OCI-LY7 (cell line): ENCODE data around the gene OR2B6. TPM values are rescaled to one million over a fixed set of nuclear protein-coding genes. Genes with fewer than 3 reads are reported as not detected.
A peak's percentile ranks its signal among the peaks of the same experiment; 100 is the strongest.

Experiments used
- BruUV-seq: library from RNA; stranded (reverse); fragments of 400-500 nt; replicated peaks from 2 replicates; lab custom pipeline; 2021; lab: Mats Ljungman, UMichigan
- CTCF ChIA-PET: fragments of 300-600 bp; sonication (Branson Sonifier 250); formaldehyde crosslinking; loops from one replicate; lab custom pipeline; 2022; ENCODE audit warnings: antibody characterized with exemption; ENCODE audit not compliant: unreplicated experiment; lab: Charles Lee
- POLR2A ChIA-PET: fragments of 300-600 bp; sonication (Branson Sonifier 250); formaldehyde crosslinking; loops from one replicate; lab custom pipeline; 2022; ENCODE audit warnings: antibody characterized with exemption; lab: Charles Lee
- DNase-seq: peaks from one replicate; pipeline ENCODE4 v3.0.0-alpha.2; 2015; ENCODE audit warnings: low spot score
- H2AFZ ChIP-seq: fragments of 200-600 bp; sonication (generic), shearing (Covaris generic); 2 replicates; pipeline ENCODE4 v1.6.1; 2014; ENCODE audit warnings: mild to moderate bottlenecking, antibody characterized with exemption, low read length, moderate library complexity
- H3K27ac ChIP-seq: fragments of 200-600 bp; sonication (generic); 2 replicates; pipeline ENCODE4 v1.5.1; 2014; ENCODE audit warnings: mixed run types, low read depth, mild to moderate bottlenecking, moderate library complexity, low read length, inconsistent platforms; ENCODE audit not compliant: poor library complexity, severe bottlenecking
- H3K36me3 ChIP-seq: fragments of 200-600 bp; sonication (generic); 2 replicates; pipeline ENCODE4 v1.6.1; 2014; ENCODE audit warnings: mild to moderate bottlenecking, antibody characterized with exemption, low read length, moderate library complexity, mixed read lengths; ENCODE audit not compliant: insufficient read depth
- H3K4me1 ChIP-seq: fragments of 200-600 bp; sonication (generic); 2 replicates; pipeline ENCODE4 v1.5.1; 2014; ENCODE audit warnings: mild to moderate bottlenecking, low read length; ENCODE audit not compliant: insufficient read depth, poor library complexity, severe bottlenecking
- H3K4me2 ChIP-seq: fragments of 200-600 bp; sonication (generic); 2 replicates; pipeline ENCODE4 v1.6.1; 2014; ENCODE audit warnings: mild to moderate bottlenecking, low read length
- H3K4me3 ChIP-seq: fragments of 200-600 bp; sonication (generic); 2 replicates; pipeline ENCODE4 v1.5.1; 2014; ENCODE audit warnings: mild to moderate bottlenecking, low read depth, low read length; ENCODE audit not compliant: poor library complexity, severe bottlenecking
- H3K79me2 ChIP-seq: fragments of 200-600 bp; sonication (generic); 2 replicates; pipeline ENCODE4 v1.6.1; 2016; ENCODE audit warnings: low read depth, mild to moderate bottlenecking, low read length, moderate library complexity, mixed read lengths; ENCODE audit not compliant: insufficient read depth
- H3K9me2 ChIP-seq: fragments of 200-600 bp; sonication (generic); 2 replicates; pipeline ENCODE4 v1.6.1; 2016; ENCODE audit warnings: mild to moderate bottlenecking, low read length, mixed read lengths; ENCODE audit not compliant: insufficient read depth
- H3K9me3 ChIP-seq: fragments of 200-600 bp; sonication (generic); 2 replicates; pipeline ENCODE4 v1.6.1; 2014; ENCODE audit warnings: mild to moderate bottlenecking, mixed run types, low read length, mixed read lengths
- H4K20me1 ChIP-seq: fragments of 200-600 bp; sonication (generic); 2 replicates; pipeline ENCODE4 v1.6.1; 2014; ENCODE audit warnings: mild to moderate bottlenecking, antibody characterized with exemption, low read length, moderate library complexity, mixed read lengths; ENCODE audit not compliant: insufficient read depth
- EZH2phosphoT487 ChIP-seq: fragments of 200-600 bp; sonication (generic); IDR thresholded peaks from 2 replicates; pipeline ENCODE4 v1.6.1; 2018; ENCODE audit warnings: low read depth, borderline replicate concordance, mild to moderate bottlenecking, mixed run types, antibody characterized with exemption, low read length, moderate library complexity, mixed read lengths
- intact Hi-C: fragments of 100-400 bp; cut with micrococcal nuclease; formaldehyde crosslinking; loops from one replicate; pipeline ENCODE4 v1.10.0; 2022; ENCODE audit not compliant: unreplicated experiment
- total RNA-seq, 2 experiments: library from RNA; depleted of rRNA in 1 of 2; stranded (reverse); fragments of >200 nt in 1 of 2; shearing (Covaris generic) in 1 of 2; gene quantifications; 2 replicates each; pipeline ENCODE4 v1.2.3, GENCODE V29; 2014 to 2022
- TF ChIP-seq, protein P1 (sequence below): fragments of 200-600 bp; sonication (generic); conservative IDR thresholded peaks from 2 replicates; pipeline ENCODE4 v1.5.1; 2014; ENCODE audit warnings: mild to moderate bottlenecking, antibody characterized with exemption, low read length, moderate library complexity, mixed read lengths

The OR2B6 gene
- total RNA-seq, 2 experiments from 2014 or later = 0.35 TPM; not detected in 1

DNA sequence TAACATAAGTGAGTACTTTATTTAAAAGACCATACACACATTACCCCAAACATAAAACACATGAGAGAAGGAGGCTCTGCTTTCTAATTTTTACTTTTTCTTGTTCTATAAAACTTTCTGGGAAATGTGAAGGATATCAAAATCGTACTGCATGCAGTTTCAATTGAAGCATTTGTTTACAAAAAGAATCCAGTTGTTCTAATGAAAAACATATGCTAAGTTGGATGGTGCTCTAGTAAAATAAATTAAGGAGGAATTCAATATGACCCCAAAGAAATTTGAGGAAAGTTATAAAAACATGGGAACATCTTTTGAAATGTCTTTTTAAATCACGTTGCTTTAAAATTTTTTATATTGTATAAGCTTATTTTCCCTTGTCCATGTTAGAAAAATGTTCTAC is 37.6 kb downstream of the OR2B6 start:
- TF ChIP-seq EZH2phosphoT487 = no peak
- TF ChIP-seq, protein P1, sequence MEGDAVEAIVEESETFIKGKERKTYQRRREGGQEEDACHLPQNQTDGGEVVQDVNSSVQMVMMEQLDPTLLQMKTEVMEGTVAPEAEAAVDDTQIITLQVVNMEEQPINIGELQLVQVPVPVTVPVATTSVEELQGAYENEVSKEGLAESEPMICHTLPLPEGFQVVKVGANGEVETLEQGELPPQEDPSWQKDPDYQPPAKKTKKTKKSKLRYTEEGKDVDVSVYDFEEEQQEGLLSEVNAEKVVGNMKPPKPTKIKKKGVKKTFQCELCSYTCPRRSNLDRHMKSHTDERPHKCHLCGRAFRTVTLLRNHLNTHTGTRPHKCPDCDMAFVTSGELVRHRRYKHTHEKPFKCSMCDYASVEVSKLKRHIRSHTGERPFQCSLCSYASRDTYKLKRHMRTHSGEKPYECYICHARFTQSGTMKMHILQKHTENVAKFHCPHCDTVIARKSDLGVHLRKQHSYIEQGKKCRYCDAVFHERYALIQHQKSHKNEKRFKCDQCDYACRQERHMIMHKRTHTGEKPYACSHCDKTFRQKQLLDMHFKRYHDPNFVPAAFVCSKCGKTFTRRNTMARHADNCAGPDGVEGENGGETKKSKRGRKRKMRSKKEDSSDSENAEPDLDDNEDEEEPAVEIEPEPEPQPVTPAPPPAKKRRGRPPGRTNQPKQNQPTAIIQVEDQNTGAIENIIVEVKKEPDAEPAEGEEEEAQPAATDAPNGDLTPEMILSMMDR = no peak

DNA sequence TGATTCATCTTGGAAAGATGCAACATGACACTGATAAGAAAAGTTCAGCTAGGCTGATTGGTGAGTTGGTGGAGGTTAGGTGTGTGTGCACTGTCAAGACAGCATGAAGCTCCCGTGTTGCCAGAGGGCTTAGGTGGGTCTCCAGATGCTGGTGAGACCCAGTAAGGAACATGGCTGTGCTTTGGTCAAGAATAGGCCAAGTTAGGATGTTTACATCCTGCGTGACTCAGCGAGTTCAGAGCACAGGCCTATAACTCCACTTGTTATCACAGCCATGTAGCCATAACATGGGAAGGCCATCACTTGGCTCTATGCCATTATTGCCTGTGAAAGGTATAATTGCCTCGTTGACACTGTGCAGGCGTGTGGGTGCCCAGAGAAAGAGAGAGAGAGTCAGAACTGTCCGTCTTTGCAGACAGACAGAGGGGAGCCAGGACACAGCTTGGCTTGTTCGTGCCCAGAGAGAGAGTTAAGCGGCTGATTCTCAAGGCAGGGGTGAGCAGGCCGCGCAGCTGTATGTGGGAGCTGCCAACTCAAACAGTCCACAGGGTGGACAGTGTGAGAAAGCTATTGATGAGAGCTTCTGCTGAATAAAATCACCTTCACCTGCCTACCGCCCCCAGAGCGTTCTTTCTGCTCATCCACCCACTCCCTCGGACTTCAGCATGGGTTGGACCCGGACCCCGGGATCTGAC is 43.5 kb downstream of the OR2B6 start:
- ChIA-PET POLR2A (interaction anchor here (0.6 kb wide), 1 partner anchor 386 kb away, joined by 3 read pairs; no protein-coding TSS in a partner anchor), CTCF (no interaction called here)
- BruUV-seq = no TSS peak
- Histone ChIP-seq H3K4me3 (no peak overlapping the region), H3K27ac (no peak overlapping the region), H2AFZ (no peak overlapping the region), H3K4me2 (no peak overlapping the region), H3K4me1 (no peaks in the 10 kb centered on the region), H3K79me2 (no peaks in the 10 kb centered on the region), H3K9me2 (no peaks in the 10 kb centered on the region), H3K36me3 (no peaks in the 10 kb centered on the region), H3K9me3 (no peaks in the 10 kb centered on the region), H4K20me1 (no peaks in the 10 kb centered on the region)
- no peak for DNase-seq
- intact Hi-C loops = no loop called here
- no peak for TF ChIP-seq EZH2phosphoT487
- TF ChIP-seq, protein P1 = no peak

More for the DNA sequence above, 37.6 kb downstream of the OR2B6 start:
- no peaks in the 10 kb centered on the region for H3K9me2 ChIP-seq
- no peak overlapping the region for H3K4me2 ChIP-seq
- no peaks in the 10 kb centered on the region for H3K79me2 ChIP-seq
- intact Hi-C loops = no loop called here
- ChIA-PET POLR2A (interaction anchor here (0.7 to 1.2 kb wide), 2 partner anchors 8 to 65 kb away, joined by 3 to 4 read pairs; no protein-coding TSS in a partner anchor), CTCF (no interaction called here)
- DNase-seq = no peak
- no peaks in the 10 kb centered on the region for H3K4me1 ChIP-seq
- 0 out of 2 replicates have a peak overlapping the region, but pooled peaks have one; percentile 10 for H2AFZ ChIP-seq
- no peaks in the 10 kb centered on the region for H3K36me3 ChIP-seq
- H3K9me3 ChIP-seq = no peaks in the 10 kb centered on the region
- H3K27ac ChIP-seq = no peak overlapping the region
- BruUV-seq = no TSS peak
- H4K20me1 ChIP-seq = no peaks in the 10 kb centered on the region
- no peak overlapping the region for H3K4me3 ChIP-seq

DNA sequence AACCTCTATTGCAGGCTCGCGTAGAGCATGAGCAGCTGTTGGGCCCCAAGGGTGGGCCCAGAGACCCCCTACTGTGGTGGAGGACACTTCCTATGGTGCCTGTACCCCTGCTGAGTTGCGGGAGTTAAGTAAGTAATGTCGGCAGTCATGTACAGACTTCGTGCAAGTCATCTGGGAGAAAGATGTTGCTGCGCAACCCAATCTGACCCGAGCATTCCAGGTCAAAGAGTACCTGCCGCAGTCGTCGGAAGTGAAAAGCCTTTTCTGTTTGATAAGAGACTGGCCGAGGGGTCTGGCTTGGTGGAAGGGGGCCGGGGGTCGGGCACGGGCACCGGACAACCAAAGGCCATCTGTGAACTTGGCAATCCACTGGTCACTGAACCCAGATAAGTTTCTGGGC is 44.3 kb downstream of the OR2B6 start:
- no peaks in the 10 kb centered on the region for H3K4me1 ChIP-seq

More for the DNA sequence above, 44.3 kb downstream of the OR2B6 start:
- H3K36me3 ChIP-seq = no peaks in the 10 kb centered on the region
- no peak overlapping the region for H3K4me2 ChIP-seq
- no peak overlapping the region for H3K27ac ChIP-seq
- ChIA-PET CTCF (no interaction called here), POLR2A (interaction anchor here (0.6 kb wide), 1 partner anchor 385 kb away, joined by 3 read pairs; no protein-coding TSS in a partner anchor)
- no peaks in the 10 kb centered on the region for H3K9me2 ChIP-seq
- H2AFZ ChIP-seq = no peak overlapping the region
- BruUV-seq = no TSS peak
- no peaks in the 10 kb centered on the region for H4K20me1 ChIP-seq
- TF ChIP-seq EZH2phosphoT487 = no peak
- TF ChIP-seq, protein P1 = no peak
- no peaks in the 10 kb centered on the region for H3K9me3 ChIP-seq
- no peaks in the 10 kb centered on the region for H3K79me2 ChIP-seq
- intact Hi-C loops = no loop called here
- no peak for DNase-seq
- H3K4me3 ChIP-seq = no peak overlapping the region
